GM23338 (cell line): ENCODE results near the gene DNAH10. TPM values are rescaled to one million over a fixed set of nuclear protein-coding genes. Genes with fewer than 3 reads are reported as not detected.

Experiments
- ATAC-seq: fragments of 200-7000 bp; cut with Tn5 transposase; 3 replicates; pipeline ENCODE4 v1.9.1; 2020
- DNase-seq: peaks from one replicate; pipeline ENCODE4 v3.0.0-alpha.2; 2015; ENCODE audit warnings: low spot score
- H2AFZ ChIP-seq: fragments of 200-600 bp; sonication (generic); 2 replicates; pipeline ENCODE4 v1.8.0; 2016; ENCODE audit warnings: antibody characterized with exemption, mild to moderate bottlenecking, moderate library complexity
- H3F3A ChIP-seq: fragments of 200-600 bp; sonication (generic); replicated peaks from 2 replicates; pipeline ENCODE4 v1.8.0; 2017; ENCODE audit warnings: antibody characterized with exemption, mixed run types, low read depth
- H3K27ac ChIP-seq: fragments of 200-600 bp; sonication (generic); 2 replicates; pipeline ENCODE4 v1.6.1; 2016; ENCODE audit warnings: low read depth
- H3K27me3 ChIP-seq: fragments of 200-600 bp; sonication (generic); 2 replicates; pipeline ENCODE4 v1.8.0; 2016; ENCODE audit warnings: mild to moderate bottlenecking, mixed run types, moderate library complexity; ENCODE audit not compliant: insufficient read depth
- H3K36me3 ChIP-seq: fragments of 200-600 bp; sonication (generic); 2 replicates; pipeline ENCODE4 v1.8.0; 2016; ENCODE audit warnings: mild to moderate bottlenecking; ENCODE audit not compliant: insufficient read depth
- H3K4me1 ChIP-seq: fragments of 200-600 bp; sonication (generic); 2 replicates; pipeline ENCODE4 v1.8.0; 2016; ENCODE audit warnings: mild to moderate bottlenecking, moderate library complexity; ENCODE audit not compliant: insufficient read depth
- H3K4me2 ChIP-seq: fragments of 200-600 bp; sonication (generic); 2 replicates; pipeline ENCODE4 v1.7.1; 2017; ENCODE audit warnings: mixed run types
- H3K4me3 ChIP-seq: fragments of 200-600 bp; sonication (generic); 2 replicates; pipeline ENCODE4 v1.6.1; 2016; ENCODE audit warnings: mixed run types
- H3K79me2 ChIP-seq: fragments of 200-600 bp; sonication (generic); replicated peaks from 2 replicates; pipeline ENCODE4 v1.8.0; 2017; ENCODE audit warnings: mild to moderate bottlenecking; ENCODE audit not compliant: insufficient read depth
- H3K9me2 ChIP-seq: fragments of 200-600 bp; sonication (generic); 2 replicates; pipeline ENCODE4 v1.8.0; 2017; ENCODE audit not compliant: insufficient read depth
- H4K20me1 ChIP-seq: fragments of 200-600 bp; sonication (generic); replicated peaks from 2 replicates; pipeline ENCODE4 v1.8.0; 2017; ENCODE audit warnings: mild to moderate bottlenecking; ENCODE audit not compliant: insufficient read depth
- H3K27ac Mint-ChIP-seq: 2 replicates; pipeline ENCODE4 v1.8.0; 2020; ENCODE audit warnings: inconsistent platforms, mild to moderate bottlenecking, moderate library complexity, mixed read lengths
- H3K27me3 Mint-ChIP-seq: 3 replicates; pipeline ENCODE4 v1.8.0; 2022; ENCODE audit warnings: low read depth, mild to moderate bottlenecking, moderate library complexity, mixed read lengths, inconsistent platforms; ENCODE audit not compliant: insufficient read depth, poor library complexity
- H3K36me3 Mint-ChIP-seq: 3 replicates; pipeline ENCODE4 v1.8.0; 2021; ENCODE audit warnings: low read depth, mild to moderate bottlenecking, inconsistent platforms, moderate library complexity, mixed read lengths
- H3K4me1 Mint-ChIP-seq: 3 replicates; pipeline ENCODE4 v1.8.0; 2020; ENCODE audit warnings: mild to moderate bottlenecking, inconsistent platforms, mixed read lengths
- H3K4me3 Mint-ChIP-seq: 3 replicates; pipeline ENCODE4 v1.8.0; 2021; ENCODE audit warnings: moderate library complexity, mild to moderate bottlenecking, inconsistent platforms, mixed read lengths
- H3K9me3 Mint-ChIP-seq: 3 replicates; pipeline ENCODE4 v1.8.0; 2020; ENCODE audit warnings: moderate library complexity, mild to moderate bottlenecking, inconsistent platforms, mixed read lengths
- EZH2 ChIP-seq: fragments of 200-600 bp; sonication (generic); IDR thresholded peaks from one replicate; pipeline ENCODE4 v1.8.0; 2017; ENCODE audit warnings: antibody characterized with exemption, mild to moderate bottlenecking, low read depth; ENCODE audit not compliant: unreplicated experiment
- EZH2phosphoT487 ChIP-seq: fragments of 200-600 bp; sonication (generic); IDR thresholded peaks from one replicate; pipeline ENCODE4 v1.8.1; 2018; ENCODE audit warnings: antibody characterized with exemption; ENCODE audit not compliant: unreplicated experiment
- JUNB ChIP-seq: IDR thresholded peaks from one replicate; pipeline ENCODE4 v1.6.1; 2016; ENCODE audit warnings: antibody characterized with exemption; ENCODE audit not compliant: unreplicated experiment
- STAT1 ChIP-seq: IDR thresholded peaks from one replicate; pipeline ENCODE4 v1.6.1; 2016; ENCODE audit warnings: antibody characterized with exemption; ENCODE audit not compliant: unreplicated experiment
- ZNF114 ChIP-seq: fragments of 250-450 bp; sonication (Bioruptor Pico); IDR thresholded peaks from 2 replicates; pipeline ENCODE4 v1.5.0; 2020; ENCODE audit warnings: mild to moderate bottlenecking, moderate library complexity
- polyA plus RNA-seq: library from polyadenylated mRNA; unstranded; fragments of >200 nt; fragmentation: Nextera tagmentation; extraction: Ambion mirVana; gene quantifications from 2 replicates; pipeline ENCODE4 v1.2.1, GENCODE V29; 2016
- total RNA-seq: library from RNA; depleted of rRNA; stranded (reverse); fragments of >200 nt; shearing (Covaris generic); gene quantifications from 2 replicates; pipeline ENCODE4 v1.2.3, GENCODE V29; 2014
- TF ChIP-seq, protein P1 (sequence below): IDR thresholded peaks from one replicate; pipeline ENCODE4 v1.6.1; 2018; ENCODE audit warnings: antibody characterized with exemption; ENCODE audit not compliant: unreplicated experiment
- TF ChIP-seq, protein P2 (sequence below), 2 experiments: fragments of 200-600 bp in 1 of 2; sonication (generic) in 1 of 2; conservative IDR thresholded peaks; 2 replicates each; pipeline versions ENCODE4 v1.5.1 to v1.6.1; 2016 to 2017; ENCODE audit warnings: antibody characterized with exemption in 2 of 2, low read depth in 2 of 2, mild to moderate bottlenecking in 2 of 2, moderate library complexity in 1 of 2
- TF ChIP-seq, protein P3 (sequence below): IDR thresholded peaks from 2 replicates; pipeline ENCODE4 v1.6.1; 2016; ENCODE audit warnings: antibody characterized with exemption
- TF ChIP-seq, protein P4 (sequence below): fragments of 250-450 bp; sonication (Bioruptor Pico); IDR thresholded peaks from 2 replicates; pipeline ENCODE4 v1.5.0; 2020; ENCODE audit warnings: mild to moderate bottlenecking, moderate library complexity

DNAH10 gene
- total and polyA plus RNA-seq, 2 experiments from 2014 or later: 0.03 TPM

DNA sequence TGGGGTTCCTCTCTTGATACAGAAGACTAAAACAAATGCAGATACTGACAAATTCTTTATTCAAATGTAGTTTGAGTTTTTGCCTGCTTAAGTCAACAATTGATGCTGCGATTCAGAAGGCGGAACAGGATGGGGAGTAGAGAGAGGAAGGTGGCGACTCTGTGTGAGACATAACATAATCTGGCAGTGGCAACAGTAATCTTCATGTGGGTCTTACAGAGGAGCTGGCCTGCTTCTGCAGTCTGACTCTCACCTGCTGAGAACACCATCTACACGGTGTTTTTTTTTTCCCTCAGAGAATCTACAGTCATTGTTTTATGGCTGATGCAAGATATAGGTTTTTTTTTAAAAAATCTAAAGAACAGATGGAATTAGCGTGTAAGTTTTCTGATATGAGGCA, 200.4 kb downstream of the DNAH10 start (continued):
- TF ChIP-seq, protein P1, sequence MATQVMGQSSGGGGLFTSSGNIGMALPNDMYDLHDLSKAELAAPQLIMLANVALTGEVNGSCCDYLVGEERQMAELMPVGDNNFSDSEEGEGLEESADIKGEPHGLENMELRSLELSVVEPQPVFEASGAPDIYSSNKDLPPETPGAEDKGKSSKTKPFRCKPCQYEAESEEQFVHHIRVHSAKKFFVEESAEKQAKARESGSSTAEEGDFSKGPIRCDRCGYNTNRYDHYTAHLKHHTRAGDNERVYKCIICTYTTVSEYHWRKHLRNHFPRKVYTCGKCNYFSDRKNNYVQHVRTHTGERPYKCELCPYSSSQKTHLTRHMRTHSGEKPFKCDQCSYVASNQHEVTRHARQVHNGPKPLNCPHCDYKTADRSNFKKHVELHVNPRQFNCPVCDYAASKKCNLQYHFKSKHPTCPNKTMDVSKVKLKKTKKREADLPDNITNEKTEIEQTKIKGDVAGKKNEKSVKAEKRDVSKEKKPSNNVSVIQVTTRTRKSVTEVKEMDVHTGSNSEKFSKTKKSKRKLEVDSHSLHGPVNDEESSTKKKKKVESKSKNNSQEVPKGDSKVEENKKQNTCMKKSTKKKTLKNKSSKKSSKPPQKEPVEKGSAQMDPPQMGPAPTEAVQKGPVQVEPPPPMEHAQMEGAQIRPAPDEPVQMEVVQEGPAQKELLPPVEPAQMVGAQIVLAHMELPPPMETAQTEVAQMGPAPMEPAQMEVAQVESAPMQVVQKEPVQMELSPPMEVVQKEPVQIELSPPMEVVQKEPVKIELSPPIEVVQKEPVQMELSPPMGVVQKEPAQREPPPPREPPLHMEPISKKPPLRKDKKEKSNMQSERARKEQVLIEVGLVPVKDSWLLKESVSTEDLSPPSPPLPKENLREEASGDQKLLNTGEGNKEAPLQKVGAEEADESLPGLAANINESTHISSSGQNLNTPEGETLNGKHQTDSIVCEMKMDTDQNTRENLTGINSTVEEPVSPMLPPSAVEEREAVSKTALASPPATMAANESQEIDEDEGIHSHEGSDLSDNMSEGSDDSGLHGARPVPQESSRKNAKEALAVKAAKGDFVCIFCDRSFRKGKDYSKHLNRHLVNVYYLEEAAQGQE: no peak
- TF ChIP-seq, protein P2, sequence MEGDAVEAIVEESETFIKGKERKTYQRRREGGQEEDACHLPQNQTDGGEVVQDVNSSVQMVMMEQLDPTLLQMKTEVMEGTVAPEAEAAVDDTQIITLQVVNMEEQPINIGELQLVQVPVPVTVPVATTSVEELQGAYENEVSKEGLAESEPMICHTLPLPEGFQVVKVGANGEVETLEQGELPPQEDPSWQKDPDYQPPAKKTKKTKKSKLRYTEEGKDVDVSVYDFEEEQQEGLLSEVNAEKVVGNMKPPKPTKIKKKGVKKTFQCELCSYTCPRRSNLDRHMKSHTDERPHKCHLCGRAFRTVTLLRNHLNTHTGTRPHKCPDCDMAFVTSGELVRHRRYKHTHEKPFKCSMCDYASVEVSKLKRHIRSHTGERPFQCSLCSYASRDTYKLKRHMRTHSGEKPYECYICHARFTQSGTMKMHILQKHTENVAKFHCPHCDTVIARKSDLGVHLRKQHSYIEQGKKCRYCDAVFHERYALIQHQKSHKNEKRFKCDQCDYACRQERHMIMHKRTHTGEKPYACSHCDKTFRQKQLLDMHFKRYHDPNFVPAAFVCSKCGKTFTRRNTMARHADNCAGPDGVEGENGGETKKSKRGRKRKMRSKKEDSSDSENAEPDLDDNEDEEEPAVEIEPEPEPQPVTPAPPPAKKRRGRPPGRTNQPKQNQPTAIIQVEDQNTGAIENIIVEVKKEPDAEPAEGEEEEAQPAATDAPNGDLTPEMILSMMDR (conservative IDR thresholded peaks at IDR 0.05; ENCODE audit: low read depth in 2 of 2): no peak
- TF ChIP-seq JUNB: no peak

DNA sequence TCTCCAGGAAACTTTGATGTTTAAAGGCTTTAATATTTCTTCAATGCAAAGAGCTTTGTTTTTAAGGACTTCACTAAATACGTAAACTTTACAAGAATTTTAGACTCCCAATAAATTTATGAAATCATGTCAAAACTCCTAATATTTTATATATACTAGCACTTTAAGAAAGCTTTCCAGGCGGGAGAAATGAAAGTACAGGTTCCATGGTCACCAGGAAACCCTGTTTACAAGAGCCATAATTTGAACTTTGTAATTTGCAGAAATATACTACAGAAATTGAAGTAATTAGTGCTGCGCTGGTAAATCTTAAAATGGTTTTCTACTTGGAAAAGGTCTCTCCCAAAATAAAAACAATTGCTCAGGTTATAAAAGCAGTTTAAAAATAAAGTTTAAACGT, 201.7 kb downstream of the DNAH10 start:
- Histone ChIP-seq H3K4me3 (no peak overlapping the region), H3F3A (no peaks in the 10 kb centered on the region), H2AFZ (no peak overlapping the region), H3K27ac (no peak overlapping the region), H3K4me2 (no peak overlapping the region), H4K20me1 (peaks cover 35% of the 10 kb centered on the region), H3K79me2 (no peaks in the 10 kb centered on the region), H3K27me3 (peaks cover 100% of the 10 kb centered on the region), H3K4me1 (no peaks in the 10 kb centered on the region), H3K36me3 (no peaks in the 10 kb centered on the region), H3K9me2 (no peaks in the 10 kb centered on the region)
- Mint-ChIP-seq H3K4me3 (no peak overlapping the region), H3K27me3 (peaks cover 90% of the 10 kb centered on the region), H3K36me3 (no peaks in the 10 kb centered on the region), H3K9me3 (no peaks in the 10 kb centered on the region), H3K27ac (no peak overlapping the region), H3K4me1 (no peaks in the 10 kb centered on the region; the same call in 2 of the 3 replicates)
- TF ChIP-seq, protein P3, sequence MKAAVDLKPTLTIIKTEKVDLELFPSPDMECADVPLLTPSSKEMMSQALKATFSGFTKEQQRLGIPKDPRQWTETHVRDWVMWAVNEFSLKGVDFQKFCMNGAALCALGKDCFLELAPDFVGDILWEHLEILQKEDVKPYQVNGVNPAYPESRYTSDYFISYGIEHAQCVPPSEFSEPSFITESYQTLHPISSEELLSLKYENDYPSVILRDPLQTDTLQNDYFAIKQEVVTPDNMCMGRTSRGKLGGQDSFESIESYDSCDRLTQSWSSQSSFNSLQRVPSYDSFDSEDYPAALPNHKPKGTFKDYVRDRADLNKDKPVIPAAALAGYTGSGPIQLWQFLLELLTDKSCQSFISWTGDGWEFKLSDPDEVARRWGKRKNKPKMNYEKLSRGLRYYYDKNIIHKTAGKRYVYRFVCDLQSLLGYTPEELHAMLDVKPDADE: no peak
- TF ChIP-seq, protein P4, sequence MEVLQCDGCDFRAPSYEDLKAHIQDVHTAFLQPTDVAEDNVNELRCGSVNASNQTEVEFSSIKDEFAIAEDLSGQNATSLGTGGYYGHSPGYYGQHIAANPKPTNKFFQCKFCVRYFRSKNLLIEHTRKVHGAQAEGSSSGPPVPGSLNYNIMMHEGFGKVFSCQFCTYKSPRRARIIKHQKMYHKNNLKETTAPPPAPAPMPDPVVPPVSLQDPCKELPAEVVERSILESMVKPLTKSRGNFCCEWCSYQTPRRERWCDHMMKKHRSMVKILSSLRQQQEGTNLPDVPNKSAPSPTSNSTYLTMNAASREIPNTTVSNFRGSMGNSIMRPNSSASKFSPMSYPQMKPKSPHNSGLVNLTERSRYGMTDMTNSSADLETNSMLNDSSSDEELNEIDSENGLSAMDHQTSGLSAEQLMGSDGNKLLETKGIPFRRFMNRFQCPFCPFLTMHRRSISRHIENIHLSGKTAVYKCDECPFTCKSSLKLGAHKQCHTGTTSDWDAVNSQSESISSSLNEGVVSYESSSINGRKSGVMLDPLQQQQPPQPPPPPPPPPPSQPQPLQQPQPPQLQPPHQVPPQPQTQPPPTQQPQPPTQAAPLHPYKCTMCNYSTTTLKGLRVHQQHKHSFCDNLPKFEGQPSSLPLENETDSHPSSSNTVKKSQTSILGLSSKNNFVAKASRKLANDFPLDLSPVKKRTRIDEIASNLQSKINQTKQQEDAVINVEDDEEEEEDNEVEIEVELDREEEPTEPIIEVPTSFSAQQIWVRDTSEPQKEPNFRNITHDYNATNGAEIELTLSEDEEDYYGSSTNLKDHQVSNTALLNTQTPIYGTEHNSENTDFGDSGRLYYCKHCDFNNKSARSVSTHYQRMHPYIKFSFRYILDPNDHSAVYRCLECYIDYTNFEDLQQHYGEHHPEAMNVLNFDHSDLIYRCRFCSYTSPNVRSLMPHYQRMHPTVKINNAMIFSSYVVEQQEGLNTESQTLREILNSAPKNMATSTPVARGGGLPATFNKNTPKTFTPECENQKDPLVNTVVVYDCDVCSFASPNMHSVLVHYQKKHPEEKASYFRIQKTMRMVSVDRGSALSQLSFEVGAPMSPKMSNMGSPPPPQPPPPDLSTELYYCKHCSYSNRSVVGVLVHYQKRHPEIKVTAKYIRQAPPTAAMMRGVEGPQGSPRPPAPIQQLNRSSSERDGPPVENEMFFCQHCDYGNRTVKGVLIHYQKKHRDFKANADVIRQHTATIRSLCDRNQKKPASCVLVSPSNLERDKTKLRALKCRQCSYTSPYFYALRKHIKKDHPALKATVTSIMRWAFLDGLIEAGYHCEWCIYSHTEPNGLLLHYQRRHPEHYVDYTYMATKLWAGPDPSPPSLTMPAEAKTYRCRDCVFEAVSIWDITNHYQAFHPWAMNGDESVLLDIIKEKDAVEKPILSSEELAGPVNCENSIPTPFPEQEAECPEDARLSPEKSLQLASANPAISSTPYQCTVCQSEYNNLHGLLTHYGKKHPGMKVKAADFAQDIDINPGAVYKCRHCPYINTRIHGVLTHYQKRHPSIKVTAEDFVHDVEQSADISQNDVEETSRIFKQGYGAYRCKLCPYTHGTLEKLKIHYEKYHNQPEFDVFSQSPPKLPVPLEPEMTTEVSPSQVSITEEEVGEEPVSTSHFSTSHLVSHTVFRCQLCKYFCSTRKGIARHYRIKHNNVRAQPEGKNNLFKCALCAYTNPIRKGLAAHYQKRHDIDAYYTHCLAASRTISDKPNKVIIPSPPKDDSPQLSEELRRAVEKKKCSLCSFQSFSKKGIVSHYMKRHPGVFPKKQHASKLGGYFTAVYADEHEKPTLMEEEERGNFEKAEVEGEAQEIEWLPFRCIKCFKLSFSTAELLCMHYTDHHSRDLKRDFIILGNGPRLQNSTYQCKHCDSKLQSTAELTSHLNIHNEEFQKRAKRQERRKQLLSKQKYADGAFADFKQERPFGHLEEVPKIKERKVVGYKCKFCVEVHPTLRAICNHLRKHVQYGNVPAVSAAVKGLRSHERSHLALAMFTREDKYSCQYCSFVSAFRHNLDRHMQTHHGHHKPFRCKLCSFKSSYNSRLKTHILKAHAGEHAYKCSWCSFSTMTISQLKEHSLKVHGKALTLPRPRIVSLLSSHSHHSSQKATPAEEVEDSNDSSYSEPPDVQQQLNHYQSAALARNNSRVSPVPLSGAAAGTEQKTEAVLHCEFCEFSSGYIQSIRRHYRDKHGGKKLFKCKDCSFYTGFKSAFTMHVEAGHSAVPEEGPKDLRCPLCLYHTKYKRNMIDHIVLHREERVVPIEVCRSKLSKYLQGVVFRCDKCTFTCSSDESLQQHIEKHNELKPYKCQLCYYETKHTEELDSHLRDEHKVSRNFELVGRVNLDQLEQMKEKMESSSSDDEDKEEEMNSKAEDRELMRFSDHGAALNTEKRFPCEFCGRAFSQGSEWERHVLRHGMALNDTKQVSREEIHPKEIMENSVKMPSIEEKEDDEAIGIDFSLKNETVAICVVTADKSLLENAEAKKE: no peak
- TF ChIP-seq ZNF114 (no peak), STAT1 (no peak), EZH2phosphoT487 (no peak), EZH2 (no peak)
- no peak for ATAC-seq
- DNase-seq: no peak
